ENCODE measurements around the gene SNAP29.

The SNAP29 gene

GRCh38 chr22:20868025-20868962 is 9.5 kb downstream of the SNAP29 start:
- peaks cover 3% of the 10 kb centered on the region; the same call in 1 of the 2 replicates for H3K4me1 ChIP-seq (ENCODE audit: control insufficient read depth, insufficient read depth, low read length)
- H3K9me3 ChIP-seq (ENCODE audit: control insufficient read depth, insufficient read depth, low read depth, low read length), result no peaks in the 10 kb centered on the region
- H3K27ac ChIP-seq (ENCODE audit: low read depth, low read length), result no peak overlapping the region
- no peak overlapping the region for H3K4me3 ChIP-seq (ENCODE audit: low read depth, low read length)
- H3K36me3 ChIP-seq (ENCODE audit: control insufficient read depth, insufficient read depth, low read length), result peaks cover 17% of the 10 kb centered on the region
- no peak overlapping the region for H3K9ac ChIP-seq (ENCODE audit: low read length)
- H3K27me3 ChIP-seq (ENCODE audit: control insufficient read depth, insufficient read depth, low read length), result no peaks in the 10 kb centered on the region

- Histone ChIP-seq H3K36me3 (ENCODE audit: control insufficient read depth, insufficient read depth, low read length) (peaks cover 23% of the 10 kb centered on the region), H3K9ac (ENCODE audit: low read length) (no peak overlapping the region), H3K27ac (ENCODE audit: low read depth, low read length) (no peak overlapping the region), H3K4me1 (ENCODE audit: control insufficient read depth, insufficient read depth, low read length) (peaks cover 3% of the 10 kb centered on the region; the same call in 1 of the 2 replicates), H3K27me3 (ENCODE audit: control insufficient read depth, insufficient read depth, low read length) (no peaks in the 10 kb centered on the region), H3K9me3 (ENCODE audit: control insufficient read depth, insufficient read depth, low read depth, low read length) (no peaks in the 10 kb centered on the region), H3K4me3 (ENCODE audit: low read depth, low read length) (no peak overlapping the region)
These were observed 10.4 kb downstream of the SNAP29 start for GRCh38 chr22:20869234-20869633.

- Histone ChIP-seq H3K4me3 (ENCODE audit: low read depth, low read length) (no peak overlapping the region), H3K4me1 (ENCODE audit: control insufficient read depth, insufficient read depth, low read length) (no peaks in the 10 kb centered on the region), H3K36me3 (ENCODE audit: control insufficient read depth, insufficient read depth, low read length) (peaks cover 29% of the 10 kb centered on the region), H3K27ac (ENCODE audit: low read depth, low read length) (no peak overlapping the region), H3K9ac (ENCODE audit: low read length) (no peak overlapping the region), H3K9me3 (ENCODE audit: control insufficient read depth, insufficient read depth, low read depth, low read length) (no peaks in the 10 kb centered on the region), H3K27me3 (ENCODE audit: control insufficient read depth, insufficient read depth, low read length) (no peaks in the 10 kb centered on the region)
These were observed 14.4 kb downstream of the SNAP29 start for GRCh38 chr22:20873214-20873613.

GRCh38 chr22:20875296-20875695 is 16.5 kb downstream of the SNAP29 start:
- Histone ChIP-seq H3K4me1 (ENCODE audit: control insufficient read depth, insufficient read depth, low read length) (no peaks in the 10 kb centered on the region), H3K4me3 (ENCODE audit: low read depth, low read length) (no peak overlapping the region), H3K36me3 (ENCODE audit: control insufficient read depth, insufficient read depth, low read length) (peaks cover 24% of the 10 kb centered on the region), H3K9ac (ENCODE audit: low read length) (no peak overlapping the region), H3K9me3 (ENCODE audit: control insufficient read depth, insufficient read depth, low read depth, low read length) (no peaks in the 10 kb centered on the region), H3K27ac (ENCODE audit: low read depth, low read length) (no peak overlapping the region), H3K27me3 (ENCODE audit: control insufficient read depth, insufficient read depth, low read length) (no peaks in the 10 kb centered on the region)

- Histone ChIP-seq H3K36me3 (ENCODE audit: control insufficient read depth, insufficient read depth, low read length) (peaks cover 30% of the 10 kb centered on the region), H3K9me3 (ENCODE audit: control insufficient read depth, insufficient read depth, low read depth, low read length) (no peaks in the 10 kb centered on the region), H3K4me1 (ENCODE audit: control insufficient read depth, insufficient read depth, low read length) (no peaks in the 10 kb centered on the region), H3K27ac (ENCODE audit: low read depth, low read length) (no peak overlapping the region), H3K4me3 (ENCODE audit: low read depth, low read length) (no peak overlapping the region), H3K9ac (ENCODE audit: low read length) (no peak overlapping the region), H3K27me3 (ENCODE audit: control insufficient read depth, insufficient read depth, low read length) (no peaks in the 10 kb centered on the region)
These were observed 18.9 kb downstream of the SNAP29 start for GRCh38 chr22:20877715-20878114.

- H3K9me3 ChIP-seq (ENCODE audit: control insufficient read depth, insufficient read depth, low read depth, low read length), result no peaks in the 10 kb centered on the region
- H3K4me3 ChIP-seq (ENCODE audit: low read depth, low read length), result no peak overlapping the region
- no peak overlapping the region for H3K27ac ChIP-seq (ENCODE audit: low read depth, low read length)
- H3K4me1 ChIP-seq (ENCODE audit: control insufficient read depth, insufficient read depth, low read length), result peaks cover 3% of the 10 kb centered on the region
- H3K9ac ChIP-seq (ENCODE audit: low read length), result no peak overlapping the region
- peaks cover 27% of the 10 kb centered on the region for H3K36me3 ChIP-seq (ENCODE audit: control insufficient read depth, insufficient read depth, low read length)
- H3K27me3 ChIP-seq (ENCODE audit: control insufficient read depth, insufficient read depth, low read length), result no peaks in the 10 kb centered on the region
These were observed 22.4 kb downstream of the SNAP29 start for GRCh38 chr22:20881231-20881630.

- Histone ChIP-seq H3K9me3 (ENCODE audit: control insufficient read depth, insufficient read depth, low read depth, low read length) (no peaks in the 10 kb centered on the region), H3K27ac (ENCODE audit: low read depth, low read length) (no peak overlapping the region), H3K27me3 (ENCODE audit: control insufficient read depth, insufficient read depth, low read length) (no peaks in the 10 kb centered on the region), H3K36me3 (ENCODE audit: control insufficient read depth, insufficient read depth, low read length) (peaks cover 29% of the 10 kb centered on the region), H3K4me1 (ENCODE audit: control insufficient read depth, insufficient read depth, low read length) (peaks cover 3% of the 10 kb centered on the region), H3K4me3 (ENCODE audit: low read depth, low read length) (no peak overlapping the region), H3K9ac (ENCODE audit: low read length) (no peak overlapping the region)
These were observed 23.3 kb downstream of the SNAP29 start for GRCh38 chr22:20881869-20882815.

GRCh38 chr22:20882855-20883254 is 24.0 kb downstream of the SNAP29 start:
- H3K9ac ChIP-seq (ENCODE audit: low read length), result no peak overlapping the region
- H3K36me3 ChIP-seq (ENCODE audit: control insufficient read depth, insufficient read depth, low read length), result peaks cover 33% of the 10 kb centered on the region
- H3K4me3 ChIP-seq (ENCODE audit: low read depth, low read length), result no peak overlapping the region
- H3K27ac ChIP-seq (ENCODE audit: low read depth, low read length), result no peak overlapping the region
- H3K9me3 ChIP-seq (ENCODE audit: control insufficient read depth, insufficient read depth, low read depth, low read length), result no peaks in the 10 kb centered on the region
- H3K27me3 ChIP-seq (ENCODE audit: control insufficient read depth, insufficient read depth, low read length), result no peaks in the 10 kb centered on the region
- peaks cover 3% of the 10 kb centered on the region for H3K4me1 ChIP-seq (ENCODE audit: control insufficient read depth, insufficient read depth, low read length)

GRCh38 chr22:20884454-20884853 is 25.6 kb downstream of the SNAP29 start:
- H3K4me3 ChIP-seq (ENCODE audit: low read depth, low read length), result no peak overlapping the region
- H3K36me3 ChIP-seq (ENCODE audit: control insufficient read depth, insufficient read depth, low read length), result peaks cover 42% of the 10 kb centered on the region
- no peak overlapping the region for H3K9ac ChIP-seq (ENCODE audit: low read length)
- H3K9me3 ChIP-seq (ENCODE audit: control insufficient read depth, insufficient read depth, low read depth, low read length), result no peaks in the 10 kb centered on the region
- H3K27me3 ChIP-seq (ENCODE audit: control insufficient read depth, insufficient read depth, low read length), result no peaks in the 10 kb centered on the region
- peaks cover 3% of the 10 kb centered on the region for H3K4me1 ChIP-seq (ENCODE audit: control insufficient read depth, insufficient read depth, low read length)
- H3K27ac ChIP-seq (ENCODE audit: low read depth, low read length), result no peak overlapping the region

- Histone ChIP-seq H3K36me3 (ENCODE audit: control insufficient read depth, insufficient read depth, low read length) (peaks cover 42% of the 10 kb centered on the region), H3K27ac (ENCODE audit: low read depth, low read length) (no peak overlapping the region), H3K4me1 (ENCODE audit: control insufficient read depth, insufficient read depth, low read length) (peaks cover 3% of the 10 kb centered on the region), H3K4me3 (ENCODE audit: low read depth, low read length) (no peak overlapping the region), H3K27me3 (ENCODE audit: control insufficient read depth, insufficient read depth, low read length) (no peaks in the 10 kb centered on the region), H3K9me3 (ENCODE audit: control insufficient read depth, insufficient read depth, low read depth, low read length) (no peaks in the 10 kb centered on the region), H3K9ac (ENCODE audit: low read length) (no peak overlapping the region)
These were observed 26.3 kb downstream of the SNAP29 start for GRCh38 chr22:20885017-20885556.

All from HUES6 (cell line).